CD8-positive, alpha-beta memory T cell (primary cell): ENCODE measurements around the gene HCFC1R1. TPM values are rescaled to one million over a fixed set of nuclear protein-coding genes. Genes with fewer than 3 reads are reported as not detected.
A peak's percentile ranks its signal among the peaks of the same experiment; 100 is the strongest.

ENCODE experiments used
- CTCF ChIA-PET: fragments of 350-600 bp; sonication (Branson Sonifier 250); formaldehyde crosslinking; loops from one replicate; lab custom pipeline; 2021; ENCODE audit warnings: antibody characterized with exemption; lab: Charles Lee
- POLR2A ChIA-PET: fragments of 350-600 bp; sonication (Branson Sonifier 250); formaldehyde crosslinking; loops from one replicate; lab custom pipeline; 2021; ENCODE audit warnings: antibody characterized with exemption; lab: Charles Lee
- DNase-seq, 5 donors: peaks; one replicate each; pipeline versions ENCODE4 v3.0.0 to v3.0.0-alpha.2; 2020 to 2022; ENCODE audit warnings: mixed read lengths in 1 of 5
- H3K27ac ChIP-seq: one replicate; pipeline ENCODE4 v1.7.0; 2013; ENCODE audit warnings: low read depth, mild to moderate bottlenecking, low read length, moderate library complexity
- H3K27me3 ChIP-seq: 2 replicates; pipeline ENCODE4 v1.7.0; 2013; ENCODE audit warnings: low read length, mild to moderate bottlenecking; ENCODE audit not compliant: insufficient read depth, poor library complexity, severe bottlenecking
- H3K36me3 ChIP-seq: 2 replicates; pipeline ENCODE4 v1.7.0; 2013; ENCODE audit warnings: mild to moderate bottlenecking, low read length, moderate library complexity; ENCODE audit not compliant: insufficient read depth
- H3K4me1 ChIP-seq: 2 replicates; pipeline ENCODE4 v1.7.0; 2013; ENCODE audit warnings: mild to moderate bottlenecking, low read length, moderate library complexity; ENCODE audit not compliant: insufficient read depth
- H3K4me3 ChIP-seq: 2 replicates; pipeline ENCODE4 v1.7.0; 2013; ENCODE audit warnings: mild to moderate bottlenecking, low read length
- H3K9me3 ChIP-seq: 2 replicates; pipeline ENCODE4 v1.7.0; 2013; ENCODE audit warnings: mild to moderate bottlenecking, low read length
- H3K27ac Mint-ChIP-seq, 8 donors: one replicate each; pipeline ENCODE4 v1.8.0; 2020 to 2021; ENCODE audit warnings: mixed read lengths in 8 of 8, mild to moderate bottlenecking in 6 of 8, inconsistent platforms in 3 of 8, moderate library complexity in 3 of 8
- H3K27me3 Mint-ChIP-seq, 2 donors: one replicate each; pipeline ENCODE4 v1.8.0; 2020 to 2021; ENCODE audit warnings: mixed read lengths in 2 of 2, mild to moderate bottlenecking in 1 of 2, moderate library complexity in 1 of 2
- H3K36me3 Mint-ChIP-seq, 3 donors: one replicate each; pipeline ENCODE4 v1.8.0; 2020 to 2021; ENCODE audit warnings: mixed read lengths in 3 of 3, inconsistent platforms in 1 of 3, mild to moderate bottlenecking in 1 of 3
- H3K4me1 Mint-ChIP-seq, 3 donors: one replicate each; pipeline ENCODE4 v1.8.0; 2020 to 2021; ENCODE audit warnings: mixed read lengths in 3 of 3, inconsistent platforms in 1 of 3, mild to moderate bottlenecking in 1 of 3
- H3K4me3 Mint-ChIP-seq, 7 donors: one replicate each; pipeline ENCODE4 v1.8.0; 2020 to 2021; ENCODE audit warnings: mixed read lengths in 7 of 7, mild to moderate bottlenecking in 6 of 7, moderate library complexity in 4 of 7, inconsistent platforms in 2 of 7
- H3K9me3 Mint-ChIP-seq, 5 donors: one replicate each; pipeline ENCODE4 v1.8.0; 2020 to 2022; ENCODE audit warnings: mixed read lengths in 5 of 5, mild to moderate bottlenecking in 3 of 5, moderate library complexity in 2 of 5, inconsistent platforms in 1 of 5
- polyA plus RNA-seq: library from polyadenylated mRNA; unstranded; fragments of 300-500 nt; fragmentation: Illumina TruSeq; gene quantifications from one replicate; pipeline ENCODE4 v1.2.3, GENCODE V29; 2021
- total RNA-seq, 2 experiments: library from RNA; stranded (reverse); gene quantifications; one replicate each; pipeline ENCODE4 v1.2.3, GENCODE V29; 2021

HCFC1R1 gene
- total and polyA plus RNA-seq, 3 experiments from 2014 or later, result 23.7 to 26.3 (median 25.6) TPM

- DNase-seq, result peak; percentile 61 to 84 (median 63)
- peaks cover 0 to 15% (median 3%) of the 10 kb centered on the region in 3 donors for H3K36me3 Mint-ChIP-seq
- peaks cover 47% of the 10 kb centered on the region for H3K4me1 ChIP-seq
- ChIA-PET CTCF (interaction anchor here (1.0 to 17.8 kb wide), 5 partner anchors 8 to 108 kb away, joined by 3 to 289 read pairs (median 7); partner anchors contain the start of gene CLDN9), POLR2A (interaction anchor here (0.6 to 1.0 kb wide), 2 partner anchors 18 to 223 kb away, joined by 3 to 6 read pairs; no protein-coding TSS in a partner anchor)
- H3K27ac ChIP-seq, result peak overlapping the region; percentile 61
- H3K9me3 ChIP-seq, result no peaks in the 10 kb centered on the region
- H3K27me3 ChIP-seq, result no peaks in the 10 kb centered on the region
- no peak overlapping the region for H3K4me3 ChIP-seq
- H3K27me3 Mint-ChIP-seq, result peaks cover 0 to 2% of the 10 kb centered on the region in 2 donors
- peaks cover 6% of the 10 kb centered on the region for H3K36me3 ChIP-seq
- H3K4me3 Mint-ChIP-seq, result peak overlapping the region; percentile 83 to 98 (median 93)
- H3K27ac Mint-ChIP-seq, result peak overlapping the region; percentile 78 to 97 (median 90)
- H3K9me3 Mint-ChIP-seq, result no peaks in the 10 kb centered on the region
- H3K4me1 Mint-ChIP-seq, result peaks cover 41 to 61% (median 42%) of the 10 kb centered on the region in 3 donors
Observed at GRCh38 chr16:3021449-3022207, 2.1 kb downstream of the HCFC1R1 start.

- Mint-ChIP-seq H3K4me3 (peak overlapping the region; percentile 83 to 98 (median 93)), H3K36me3 (peaks cover 0 to 7% (median 3%) of the 10 kb centered on the region in 3 donors), H3K4me1 (peaks cover 37 to 56% (median 42%) of the 10 kb centered on the region in 3 donors), H3K27ac (peak overlapping the region; percentile 78 to 95 (median 90)), H3K9me3 (no peaks in the 10 kb centered on the region), H3K27me3 (peaks cover 0 to 2% of the 10 kb centered on the region in 2 donors)
- Histone ChIP-seq H3K27ac (peak overlapping the region; percentile 78), H3K4me3 (peak overlapping the region; percentile 70), H3K9me3 (no peaks in the 10 kb centered on the region), H3K27me3 (no peaks in the 10 kb centered on the region), H3K4me1 (peaks cover 47% of the 10 kb centered on the region), H3K36me3 (no peaks in the 10 kb centered on the region)
- ChIA-PET CTCF (interaction anchor here (1.2 to 17.8 kb wide), 5 partner anchors 9 to 109 kb away, joined by 3 to 289 read pairs (median 7); partner anchors contain the start of gene CLDN9), POLR2A (interaction anchor here (0.6 to 1.8 kb wide), 7 partner anchors 7 to 224 kb away, joined by 3 to 7 read pairs (median 4); no protein-coding TSS in a partner anchor)
- peak in 4 of 5 donors; percentile 55 to 90 (median 70) for DNase-seq
Observed at GRCh38 chr16:3020604-3021448, 2.9 kb downstream of the HCFC1R1 start.

- peak within 1 kb of the TSS; percentile 78 to 95 (median 92) for H3K27ac Mint-ChIP-seq
- H3K9me3 ChIP-seq, result no peaks in the 10 kb centered on the region
- H3K9me3 Mint-ChIP-seq, result no peaks in the 10 kb centered on the region
- H3K4me3 Mint-ChIP-seq, result peak within 1 kb of the TSS; percentile 83 to 98 (median 93)
- peak within 1 kb of the TSS; percentile 70 for H3K4me3 ChIP-seq
- peak; percentile 45 to 75 (median 66) for DNase-seq
- ChIA-PET CTCF (interaction anchor here (1.2 to 17.8 kb wide), 4 partner anchors 10 to 38 kb away, joined by 3 to 289 read pairs (median 31); partner anchors contain the start of gene CLDN9), POLR2A (interaction anchor here (1.0 to 1.8 kb wide), 6 partner anchors 8 to 138 kb away, joined by 3 to 7 read pairs (median 4); no protein-coding TSS in a partner anchor)
- H3K36me3 ChIP-seq, result no peaks in the 10 kb centered on the region
- H3K36me3 Mint-ChIP-seq, result peaks cover 0 to 6% (median 3%) of the 10 kb centered on the region in 3 donors
- no peaks in the 10 kb centered on the region for H3K27me3 ChIP-seq
- H3K27ac ChIP-seq, result peak within 1 kb of the TSS; percentile 78
- H3K4me1 ChIP-seq, result peaks cover 47% of the 10 kb centered on the region
- H3K27me3 Mint-ChIP-seq, result peaks cover 0 to 2% of the 10 kb centered on the region in 2 donors
- H3K4me1 Mint-ChIP-seq, result peaks cover 37 to 56% (median 42%) of the 10 kb centered on the region in 3 donors
Observed at GRCh38 chr16:3020247-3020603, 3.5 kb downstream of the HCFC1R1 start, which contains the start of gene TNFRSF12A. TSS of gene TNFRSF12A (plus strand) at chr16:3020368. CDS start at chr16:3020398, 30 bp downstream.

- H3K9me3 ChIP-seq, result no peaks in the 10 kb centered on the region
- H3K27me3 Mint-ChIP-seq, result peaks cover 2 to 3% of the 10 kb centered on the region in 2 donors
- H3K36me3 Mint-ChIP-seq, result peaks cover 0 to 6% (median 3%) of the 10 kb centered on the region in 3 donors
- DNase-seq, result no peak
- peak overlapping the region; percentile 45 for H3K4me3 ChIP-seq
- no peaks in the 10 kb centered on the region for H3K36me3 ChIP-seq
- H3K9me3 Mint-ChIP-seq, result no peaks in the 10 kb centered on the region
- H3K4me1 Mint-ChIP-seq, result peaks cover 37 to 56% (median 42%) of the 10 kb centered on the region in 3 donors
- POLR2A ChIA-PET, result interaction anchor here (0.6 to 1.8 kb wide), 7 partner anchors 8 to 139 kb away, joined by 3 to 7 read pairs (median 4); no protein-coding TSS in a partner anchor
- no peak overlapping the region for H3K27ac ChIP-seq
- peak overlapping the region; percentile 83 to 95 (median 87) for H3K4me3 Mint-ChIP-seq
- peaks cover 47% of the 10 kb centered on the region for H3K4me1 ChIP-seq
- peak overlapping the region; percentile 54 to 91 (median 76) for H3K27ac Mint-ChIP-seq
- CTCF ChIA-PET, result interaction anchor here (1.5 to 17.8 kb wide), 3 partner anchors 10 to 39 kb away, joined by 4 to 289 read pairs (median 58); partner anchors contain the start of gene CLDN9
- no peaks in the 10 kb centered on the region for H3K27me3 ChIP-seq
Observed at GRCh38 chr16:3019594-3020246, 4.0 kb downstream of the HCFC1R1 start.

- no peak for DNase-seq
- Histone ChIP-seq H3K9me3 (no peaks in the 10 kb centered on the region), H3K4me1 (peaks cover 35% of the 10 kb centered on the region), H3K27me3 (no peaks in the 10 kb centered on the region), H3K4me3 (no peak within 1 kb of the TSS), H3K36me3 (no peaks in the 10 kb centered on the region), H3K27ac (no peak within 1 kb of the TSS)
- Mint-ChIP-seq H3K4me3 (peak within 1 kb of the TSS in 2 of 7 donors; percentile 28 to 48), H3K9me3 (no peaks in the 10 kb centered on the region), H3K36me3 (no peaks in the 10 kb centered on the region), H3K27me3 (peaks cover 2 to 8% of the 10 kb centered on the region in 2 donors), H3K4me1 (peaks cover 26 to 41% (median 27%) of the 10 kb centered on the region in 3 donors), H3K27ac (peak within 1 kb of the TSS in 2 of 8 donors; percentile 43 to 50)
- ChIA-PET POLR2A (no interaction called here), CTCF (interaction anchor here (5.8 to 17.8 kb wide), 2 partner anchors 12 kb away, joined by 58 to 289 read pairs; partner anchors contain the start of gene CLDN9)
Observed at GRCh38 chr16:3017794-3018506, 5.8 kb downstream of the HCFC1R1 start, which contains the start of gene CLDN6. TSS of gene CLDN6 (minus strand) at chr16:3018183. CDS start at chr16:3016021, 2,162 bp downstream.

GRCh38 chr16:3017344-3017743 lies 6.4 kb downstream of the HCFC1R1 start:
- CTCF ChIA-PET, result interaction anchor here (1.0 to 1.5 kb wide), 2 partner anchors 10 to 11 kb away, joined by 3 read pairs; no protein-coding TSS in a partner anchor
- H3K27ac Mint-ChIP-seq, result no peak overlapping the region
- H3K4me1 Mint-ChIP-seq, result peaks cover 20 to 40% (median 21%) of the 10 kb centered on the region in 3 donors
- no peak overlapping the region for H3K4me3 Mint-ChIP-seq
- Histone ChIP-seq H3K9me3 (no peaks in the 10 kb centered on the region), H3K4me3 (no peak overlapping the region), H3K4me1 (peaks cover 29% of the 10 kb centered on the region), H3K27me3 (no peaks in the 10 kb centered on the region), H3K27ac (no peak overlapping the region), H3K36me3 (no peaks in the 10 kb centered on the region)
- DNase-seq, result no peak
- H3K36me3 Mint-ChIP-seq, result no peaks in the 10 kb centered on the region
- H3K27me3 Mint-ChIP-seq, result peaks cover 2 to 14% of the 10 kb centered on the region in 2 donors
- POLR2A ChIA-PET, result no interaction called here
- no peaks in the 10 kb centered on the region for H3K9me3 Mint-ChIP-seq
